Effector CD4-positive, alpha-beta T cell (primary cell): ENCODE measurements around the gene S100A8.
"Not testable (repeated sequence)": the region's sequence is repeated elsewhere in the genome, so short reads cannot be mapped to it uniquely, and the experiment has no call there.

ENCODE experiments used
- DNase-seq: peaks from one replicate; pipeline ENCODE4 v3.0.0-alpha.2; 2020

The S100A8 gene

GRCh38 chr1:153415850-153416570 is 25.1 kb upstream of the S100A8 start, which contains the start of gene S100A7A:
S100A7A (plus strand) TSS chr1:153416520; CDS start chr1:153418083, 1,563 bp downstream.
- DNase-seq: no peak

DNA sequence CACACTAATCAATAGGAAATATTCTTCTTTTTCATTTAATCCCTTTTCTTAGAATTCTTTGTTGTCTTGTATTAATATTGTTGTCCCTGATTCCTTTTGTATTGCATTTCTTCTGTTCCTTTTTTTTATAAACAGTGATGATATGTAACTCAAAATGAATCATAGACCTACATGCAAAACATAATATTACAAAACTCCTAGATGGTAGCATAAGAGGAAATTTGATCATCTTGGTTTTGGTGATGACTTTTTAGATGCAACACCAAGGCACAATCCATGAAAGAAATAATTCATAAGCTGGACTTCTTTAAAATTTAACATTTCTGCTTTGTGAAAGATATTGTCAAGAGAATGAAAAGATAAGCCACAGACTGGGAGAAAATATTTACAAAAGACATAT is 23.1 kb upstream of the S100A8 start:
- not testable (repeated sequence) for DNase-seq

DNA sequence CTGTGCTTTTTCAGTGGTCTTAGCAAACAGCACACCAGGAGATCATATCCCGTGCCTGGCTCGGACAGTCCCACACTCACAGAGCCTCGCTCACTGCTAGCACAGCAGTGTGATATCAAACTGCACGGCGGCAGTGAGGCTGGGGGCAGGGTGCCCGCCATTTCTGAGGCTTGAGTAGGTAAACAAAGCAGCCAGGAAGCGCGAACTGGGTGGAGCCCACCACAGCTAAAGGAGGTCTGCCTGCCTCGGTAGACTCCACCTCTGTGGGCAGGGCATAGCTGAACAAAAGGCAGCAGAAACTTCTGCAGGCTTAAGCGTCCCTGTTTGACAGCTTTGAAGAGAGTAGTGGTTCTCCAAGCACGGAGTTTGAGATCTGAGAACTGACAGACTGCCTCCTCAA is 16.4 kb upstream of the S100A8 start:
- DNase-seq: not testable (repeated sequence)

- DNase-seq: not testable (repeated sequence)
Measured at GRCh38 chr1:153405825-153406599, 15.1 kb upstream of the S100A8 start.

DNA sequence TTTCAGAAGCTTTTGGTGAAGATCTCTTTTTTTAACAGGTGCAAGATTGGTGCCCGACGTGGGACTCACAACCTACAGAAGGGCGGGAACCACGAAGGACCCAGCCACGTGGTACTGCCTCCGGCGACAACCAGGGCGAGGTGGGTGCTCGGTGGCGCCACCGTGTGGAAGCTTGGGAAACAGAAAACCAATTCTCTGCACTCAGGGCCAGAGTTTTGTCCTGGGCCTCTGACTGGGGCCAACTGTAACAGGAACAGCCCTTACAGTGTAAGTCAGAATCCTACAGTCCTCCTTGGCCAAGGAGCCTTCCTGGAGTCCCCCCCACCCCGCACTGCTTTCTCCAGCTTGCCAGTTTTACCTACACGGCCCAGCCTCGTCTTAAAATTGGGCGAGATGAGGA is 13.9 kb upstream of the S100A8 start:
- DNase-seq: peak; percentile 26

GRCh38 chr1:153404086-153404635 is 13.3 kb upstream of the S100A8 start:
- DNase-seq: no peak

DNA sequence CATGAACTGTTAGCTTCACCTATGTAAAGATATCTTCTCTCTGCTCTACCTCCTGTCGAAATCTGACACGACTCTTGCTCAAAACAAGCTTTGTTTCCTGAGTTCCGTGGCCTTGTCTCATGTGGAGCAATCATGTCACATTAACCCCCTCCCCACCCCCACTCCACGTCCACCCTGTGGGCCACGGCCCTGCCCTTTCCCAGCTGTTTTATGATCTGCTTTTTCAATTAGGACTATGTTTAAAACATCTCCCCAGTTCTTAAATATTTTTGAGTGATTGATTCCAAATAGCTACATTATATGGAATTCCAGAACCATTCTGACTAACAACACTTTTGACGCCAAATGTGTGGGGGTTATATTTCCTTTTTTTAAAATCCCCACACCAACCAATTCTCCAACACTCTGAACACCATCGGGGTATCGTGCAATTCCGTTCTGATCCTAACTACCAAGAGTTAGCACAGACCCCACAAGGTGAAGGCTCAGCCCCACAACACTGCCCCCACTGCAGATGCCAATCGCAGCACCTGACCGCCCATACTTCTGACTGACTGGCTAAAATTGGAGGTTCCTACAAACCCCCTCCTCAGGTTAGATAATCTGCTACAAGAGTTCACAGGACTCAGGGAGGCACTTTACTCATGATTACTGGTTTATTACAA is 12.7 kb upstream of the S100A8 start:
- DNase-seq: no peak

GRCh38 chr1:153402226-153402625 is 11.4 kb upstream of the S100A8 start:
- DNase-seq: no peak

GRCh38 chr1:153401461-153401860 is 10.6 kb upstream of the S100A8 start:
- no peak for DNase-seq

DNA sequence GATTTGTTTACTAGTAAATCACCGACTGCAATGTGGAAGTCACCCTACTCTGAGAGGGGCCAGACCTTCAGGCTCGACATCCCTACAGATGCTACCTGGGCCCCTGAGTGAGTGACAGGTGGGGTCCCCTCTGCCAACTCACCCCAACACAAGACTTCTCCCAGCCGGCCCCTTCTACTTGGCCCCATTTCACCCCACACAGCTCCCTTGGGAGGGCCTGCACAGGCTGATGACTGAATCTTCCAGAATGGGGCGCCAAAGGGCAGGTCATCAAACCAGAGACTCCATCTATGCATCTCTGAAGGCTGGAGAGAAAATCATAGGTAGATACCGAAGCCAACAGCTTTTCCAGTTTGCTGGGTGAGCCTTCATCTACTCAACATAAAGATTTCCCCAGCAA is 9.4 kb upstream of the S100A8 start:
- no peak for DNase-seq

GRCh38 chr1:153399401-153400055 is 8.7 kb upstream of the S100A8 start:
- DNase-seq: no peak

DNA sequence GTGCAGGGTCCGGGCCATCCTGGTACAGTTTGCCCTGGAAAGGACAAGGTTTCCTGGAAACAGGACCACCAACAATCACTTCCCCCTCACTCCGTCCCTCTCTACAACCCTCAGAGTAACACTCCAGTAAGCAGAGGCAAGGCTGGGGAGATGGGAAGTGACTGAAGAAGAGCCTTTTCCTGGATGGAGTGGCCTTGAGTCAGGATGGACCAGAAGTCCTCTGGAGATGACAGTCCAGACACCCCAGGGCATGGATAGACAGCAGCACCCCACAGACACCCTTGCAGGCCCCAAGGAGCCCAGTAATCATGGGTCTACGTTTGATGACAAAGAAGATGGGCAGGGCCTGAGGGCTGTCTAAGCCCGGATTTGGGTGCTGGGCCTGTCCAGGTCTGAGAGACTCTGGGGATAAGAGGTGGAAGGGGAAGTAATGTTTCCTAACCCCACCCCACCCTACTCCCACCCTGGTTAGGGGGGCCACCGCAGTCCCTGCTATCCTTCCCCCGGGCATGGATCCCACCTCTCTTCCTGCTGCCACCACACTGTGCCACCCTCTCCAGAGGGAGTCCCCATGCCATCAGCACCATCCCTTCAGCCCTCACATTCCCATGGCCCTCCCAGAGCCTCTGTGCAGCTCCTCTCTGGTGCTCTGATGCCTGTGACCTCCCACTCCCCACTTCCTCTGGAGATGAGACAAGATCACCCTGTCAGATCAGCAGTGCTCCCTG is 7.2 kb upstream of the S100A8 start:
- DNase-seq: no peak

- DNase-seq: no peak
Measured at GRCh38 chr1:153397051-153397923, 6.4 kb upstream of the S100A8 start.

DNA sequence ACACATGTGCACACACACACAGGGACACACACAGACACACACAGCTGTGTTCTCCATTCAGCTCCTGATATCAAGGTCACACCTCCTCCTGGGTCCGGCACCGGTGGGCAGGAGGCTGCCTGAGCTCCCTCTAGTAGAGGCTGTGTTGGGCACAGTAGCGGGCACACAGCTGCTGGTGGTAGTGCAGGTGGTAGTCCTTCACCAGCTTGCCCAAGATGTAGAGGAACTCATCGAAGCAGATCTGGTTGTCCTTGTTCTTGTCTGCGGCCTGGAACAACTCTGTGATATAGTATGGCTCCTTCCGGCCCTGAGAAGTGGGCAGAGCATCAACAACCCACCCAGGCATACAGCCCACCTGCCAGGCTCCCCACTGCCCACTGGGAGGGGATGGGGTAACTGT is 5.6 kb upstream of the S100A8 start:
- no peak for DNase-seq

DNA sequence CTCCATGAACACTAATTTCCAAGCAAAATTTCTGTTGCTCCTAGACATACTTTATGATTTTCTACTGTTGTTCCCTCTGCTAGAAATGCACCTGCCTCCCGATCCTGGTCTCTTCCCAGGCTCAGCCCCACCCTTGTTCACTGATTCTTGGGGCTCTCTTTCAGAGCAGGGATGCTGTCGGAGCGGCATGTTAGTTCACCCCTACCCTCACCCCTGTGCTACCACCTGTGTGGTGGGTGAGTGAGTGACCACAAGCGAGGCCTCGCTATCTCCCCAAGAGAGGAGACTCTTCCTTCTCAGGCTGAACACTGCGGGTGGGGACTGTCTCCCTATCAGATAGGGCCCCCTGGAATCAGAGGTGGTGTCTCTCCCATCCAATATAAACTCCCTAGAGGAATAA is 4.9 kb upstream of the S100A8 start:
- DNase-seq: no peak

- DNase-seq: no peak
Measured at GRCh38 chr1:153395136-153395685, 4.3 kb upstream of the S100A8 start.

- no peak for DNase-seq
Measured at GRCh38 chr1:153394391-153394790, 3.5 kb upstream of the S100A8 start.

DNA sequence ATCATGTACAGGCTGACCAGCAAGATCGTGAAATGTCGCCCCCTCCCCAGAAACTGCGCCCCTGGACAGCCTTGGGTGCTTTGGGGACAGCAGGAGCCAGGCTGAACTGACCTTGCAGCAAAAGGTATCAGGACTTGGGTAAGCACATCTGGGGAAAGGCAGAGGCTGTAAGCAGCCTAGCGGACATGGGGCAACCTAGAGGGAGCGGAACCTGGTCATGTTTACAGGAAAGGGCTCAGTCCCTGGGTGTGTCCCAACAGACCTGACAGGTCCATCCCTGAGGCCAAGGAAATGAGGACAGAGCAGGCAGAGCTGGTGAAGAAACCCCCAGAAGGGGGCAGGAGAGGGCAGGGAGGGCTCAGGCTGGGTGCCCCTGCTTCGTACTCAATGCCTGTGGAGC is 3.1 kb upstream of the S100A8 start:
- DNase-seq: no peak

DNA sequence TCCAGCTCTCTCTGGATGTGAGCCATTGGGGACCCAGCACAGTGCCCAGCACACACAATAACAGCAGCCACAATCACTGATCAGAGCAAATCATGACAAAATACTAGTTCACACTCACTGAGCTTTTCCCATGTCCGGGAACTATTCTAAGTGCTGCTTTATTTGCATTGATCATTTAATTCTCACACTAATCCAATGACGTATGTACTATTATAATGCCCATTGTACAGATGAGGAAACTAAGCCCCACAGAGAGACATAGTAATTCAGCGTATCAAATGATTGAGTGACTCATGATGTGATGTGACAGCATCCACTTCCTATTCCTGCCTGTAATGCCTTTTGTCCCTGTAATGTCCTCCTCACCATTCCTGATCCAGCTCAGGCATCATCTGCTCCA is 1.9 kb upstream of the S100A8 start:
- DNase-seq: no peak

DNA sequence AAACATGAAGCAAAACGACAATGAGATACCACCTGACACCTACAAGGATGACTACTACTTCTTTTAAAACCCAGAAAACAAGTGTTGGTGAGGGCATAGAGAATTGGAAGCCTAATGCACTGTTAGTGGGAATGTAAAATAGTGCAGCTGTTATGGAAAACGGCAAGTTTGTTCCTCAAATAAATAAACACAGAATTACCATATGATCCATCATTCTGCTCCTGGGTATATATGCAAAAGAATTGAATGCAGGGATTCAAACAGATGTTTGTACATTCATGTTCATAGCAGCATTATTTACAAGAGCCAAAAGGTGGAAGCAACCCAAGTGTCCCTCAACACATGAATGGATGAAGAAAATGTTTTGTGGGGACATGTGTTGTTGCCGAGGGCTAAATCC is 1.4 kb upstream of the S100A8 start:
- no peak for DNase-seq
